GM18505 (cell line): ENCODE data around the gene ARHGAP22.

Experiments
- ATAC-seq: cut with Tn5 transposase; IDR thresholded peaks from one replicate; pipeline ENCODE4 v1.9.1; 2021; ENCODE audit not compliant: unreplicated experiment
- POLR2A ChIP-seq: IDR thresholded peaks from 4 replicates; pipeline ENCODE4 v1.6.1; 2011; ENCODE audit warnings: borderline replicate concordance; ENCODE audit not compliant: insufficient read depth, insufficient read length; ENCODE audit errors: extremely low read depth

The ARHGAP22 gene

GRCh38 chr10:48450233-48450740, 154.6 kb downstream of the ARHGAP22 start:
- ATAC-seq: no peak
- TF ChIP-seq POLR2A: no peak

GRCh38 chr10:48449501-48450232, 155.2 kb downstream of the ARHGAP22 start:
- no peak for ATAC-seq
- TF ChIP-seq POLR2A: no peak

GRCh38 chr10:48448796-48449195, 156.1 kb downstream of the ARHGAP22 start:
- no peak for TF ChIP-seq POLR2A
- no peak for ATAC-seq

GRCh38 chr10:48447356-48448215, 157.3 kb downstream of the ARHGAP22 start:
- no peak for TF ChIP-seq POLR2A
- no peak for ATAC-seq

- no peak for TF ChIP-seq POLR2A
- no peak for ATAC-seq
Observed at GRCh38 chr10:48446785-48447184, 158.1 kb downstream of the ARHGAP22 start.

GRCh38 chr10:48445932-48446331, 158.9 kb downstream of the ARHGAP22 start:
- ATAC-seq: no peak

GRCh38 chr10:48444861-48445841, 159.7 kb downstream of the ARHGAP22 start:
- ATAC-seq: no peak
- no peak for TF ChIP-seq POLR2A

More at GRCh38 chr10:48445932-48446331, 158.9 kb downstream of the ARHGAP22 start:
- no peak for TF ChIP-seq POLR2A

GRCh38 chr10:48444266-48444665, 160.6 kb downstream of the ARHGAP22 start:
- no peak for ATAC-seq
- TF ChIP-seq POLR2A: no peak

- no peak for ATAC-seq
- TF ChIP-seq POLR2A: no peak
Observed at GRCh38 chr10:48442809-48443177, 162.1 kb downstream of the ARHGAP22 start.

GRCh38 chr10:48442090-48442808, 162.6 kb downstream of the ARHGAP22 start:
- no peak for TF ChIP-seq POLR2A
- no peak for ATAC-seq

- no peak for TF ChIP-seq POLR2A
- no peak for ATAC-seq
Observed at GRCh38 chr10:48440771-48441170, 164.1 kb downstream of the ARHGAP22 start.

GRCh38 chr10:48439581-48440041, 165.3 kb downstream of the ARHGAP22 start:
- no peak for ATAC-seq
- no peak for TF ChIP-seq POLR2A

- TF ChIP-seq POLR2A: no peak
- no peak for ATAC-seq
Observed at GRCh38 chr10:48439031-48439430, 165.8 kb downstream of the ARHGAP22 start.

GRCh38 chr10:48437546-48437945, 167.3 kb downstream of the ARHGAP22 start:
- ATAC-seq: no peak
- no peak for TF ChIP-seq POLR2A
